Activated T-cell treated with anti-CD3 and anti-CD28 coated beads for 4 hours (primary cell): ENCODE measurements around the gene CGB5.
"Not testable (repeated sequence)": the region's sequence is repeated elsewhere in the genome, so short reads cannot be mapped to it uniquely, and the experiment has no call there.

Source experiments
- DNase-seq: peaks from one replicate; pipeline ENCODE4 v3.0.0-alpha.2; 2020

The CGB5 gene

GRCh38 chr19:49059053-49059452 is 15.4 kb downstream of the CGB5 start:
- DNase-seq = no peak

GRCh38 chr19:49061000-49061399 is 17.4 kb downstream of the CGB5 start:
- no peak for DNase-seq

DNA sequence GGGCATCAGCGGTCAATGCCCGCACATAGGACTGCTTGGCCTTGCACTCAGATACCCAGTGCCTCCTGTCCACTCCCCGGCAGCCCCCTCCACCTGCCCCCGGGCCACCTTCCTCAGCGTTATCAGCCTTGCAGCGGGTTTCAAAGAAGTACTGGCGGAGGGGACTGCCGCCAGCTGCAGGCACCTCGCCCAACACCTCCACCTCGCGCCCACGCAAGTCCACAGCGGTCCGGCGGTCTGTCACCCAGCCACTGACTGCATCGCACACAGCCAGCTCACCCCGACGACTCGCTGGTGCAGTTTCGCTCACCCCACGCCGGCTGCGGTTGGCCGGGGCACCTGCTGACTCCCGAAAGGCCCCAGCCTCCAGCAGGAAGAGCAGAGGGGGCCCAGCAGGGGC is 17.8 kb downstream of the CGB5 start:
- DNase-seq = no peak

GRCh38 chr19:49064029-49064629 is 20.5 kb downstream of the CGB5 start:
- no peak for DNase-seq

- DNase-seq = no peak
Observed at GRCh38 chr19:49064768-49065611, 21.3 kb downstream of the CGB5 start, which contains the start of gene NTF4. NTF4 (minus strand) TSS chr19:49064818; CDS start chr19:49061997, 2,821 bp downstream.

- DNase-seq = no peak
Observed at GRCh38 chr19:49065905-49066512, 22.4 kb downstream of the CGB5 start.

GRCh38 chr19:49067554-49067953 is 23.9 kb downstream of the CGB5 start:
- no peak for DNase-seq

DNA sequence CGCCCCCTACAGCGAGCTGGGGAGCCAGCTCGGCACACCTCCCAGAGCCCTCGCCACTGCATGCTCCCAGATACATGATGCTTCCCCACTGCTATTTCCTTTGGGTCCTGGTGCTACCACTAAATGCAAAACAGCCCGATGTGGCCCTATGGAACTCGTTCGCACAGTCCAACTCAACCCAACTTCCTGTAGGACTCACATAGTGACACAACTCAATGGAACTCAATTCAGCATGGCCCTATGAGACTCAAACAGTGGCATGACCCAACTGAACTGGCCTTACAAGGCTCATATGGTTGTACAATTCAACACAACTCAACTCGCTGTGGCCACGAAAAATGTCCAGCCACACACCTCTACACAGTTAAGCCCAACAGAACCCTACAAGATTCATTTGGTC is 25.4 kb downstream of the CGB5 start:
- DNase-seq = no peak

DNA sequence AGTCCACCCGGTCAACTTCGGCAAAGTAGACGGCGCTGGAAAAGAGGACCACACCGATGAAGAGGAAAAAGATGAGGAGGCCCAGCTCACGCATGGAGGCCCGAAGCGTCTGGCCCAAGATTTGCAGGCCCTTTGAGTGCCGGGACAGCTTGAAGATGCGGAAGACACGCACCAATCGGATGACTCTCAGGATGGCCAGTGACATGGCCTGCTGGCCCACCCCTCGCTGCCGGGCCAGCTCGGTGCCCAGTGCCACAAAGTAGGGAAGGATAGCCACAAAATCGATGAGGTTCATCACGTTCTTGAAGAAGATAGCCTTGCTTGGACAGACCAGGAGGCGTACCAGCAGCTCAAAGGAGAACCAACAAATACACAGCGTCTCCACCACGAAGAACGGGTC is 26.8 kb downstream of the CGB5 start:
- DNase-seq = no peak

GRCh38 chr19:49071860-49072547 is 28.4 kb downstream of the CGB5 start:
- DNase-seq = peak; percentile 41

DNA sequence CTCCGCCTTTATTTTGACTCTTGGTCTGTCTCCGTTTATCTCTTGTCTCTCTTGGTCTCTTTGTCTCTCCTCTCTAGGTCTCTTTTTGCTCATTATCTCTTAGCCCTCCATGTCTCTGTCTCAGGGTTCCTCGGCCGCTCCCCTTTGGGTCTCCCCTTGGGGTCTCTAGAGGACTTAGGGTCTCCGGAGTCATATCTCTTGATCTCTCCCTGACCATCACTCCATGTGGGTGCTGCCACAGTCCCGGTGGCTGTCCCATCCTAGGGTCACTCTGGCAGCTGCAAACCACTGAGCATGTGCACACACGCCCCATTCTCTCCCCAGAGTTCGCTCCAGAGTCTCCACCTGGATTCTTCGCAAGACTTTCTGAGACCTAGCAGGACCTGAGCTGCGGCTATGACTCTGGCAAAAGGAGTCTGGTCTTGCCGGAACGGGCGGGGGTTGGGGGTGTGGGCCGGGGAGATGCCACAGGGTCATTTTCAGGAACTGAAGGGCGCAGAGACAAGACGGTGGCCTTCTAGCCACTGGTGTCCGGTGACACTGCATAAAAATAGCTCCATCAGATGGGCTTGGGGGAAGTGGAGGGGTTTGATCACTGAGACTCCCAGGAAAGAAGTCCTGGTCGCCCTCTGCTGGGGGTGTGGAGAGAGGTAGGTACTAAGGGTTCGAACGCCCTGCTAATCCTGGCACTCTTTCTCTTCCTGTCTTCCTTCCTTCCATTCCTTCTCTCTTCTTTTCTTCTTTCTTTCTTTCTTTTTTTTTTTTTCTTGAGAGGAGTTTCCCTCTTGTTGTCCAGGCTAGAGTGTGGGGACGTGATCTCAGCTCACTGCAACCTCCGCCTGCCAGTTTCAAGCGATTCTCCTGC is 30.1 kb downstream of the CGB5 start:
- no peak for DNase-seq

- not testable (repeated sequence) for DNase-seq
Observed at GRCh38 chr19:49074869-49075268, 31.2 kb downstream of the CGB5 start.

GRCh38 chr19:49080392-49080791 is 36.7 kb downstream of the CGB5 start:
- no peak for DNase-seq

GRCh38 chr19:49081273-49081672 is 37.6 kb downstream of the CGB5 start:
- DNase-seq = no peak

DNA sequence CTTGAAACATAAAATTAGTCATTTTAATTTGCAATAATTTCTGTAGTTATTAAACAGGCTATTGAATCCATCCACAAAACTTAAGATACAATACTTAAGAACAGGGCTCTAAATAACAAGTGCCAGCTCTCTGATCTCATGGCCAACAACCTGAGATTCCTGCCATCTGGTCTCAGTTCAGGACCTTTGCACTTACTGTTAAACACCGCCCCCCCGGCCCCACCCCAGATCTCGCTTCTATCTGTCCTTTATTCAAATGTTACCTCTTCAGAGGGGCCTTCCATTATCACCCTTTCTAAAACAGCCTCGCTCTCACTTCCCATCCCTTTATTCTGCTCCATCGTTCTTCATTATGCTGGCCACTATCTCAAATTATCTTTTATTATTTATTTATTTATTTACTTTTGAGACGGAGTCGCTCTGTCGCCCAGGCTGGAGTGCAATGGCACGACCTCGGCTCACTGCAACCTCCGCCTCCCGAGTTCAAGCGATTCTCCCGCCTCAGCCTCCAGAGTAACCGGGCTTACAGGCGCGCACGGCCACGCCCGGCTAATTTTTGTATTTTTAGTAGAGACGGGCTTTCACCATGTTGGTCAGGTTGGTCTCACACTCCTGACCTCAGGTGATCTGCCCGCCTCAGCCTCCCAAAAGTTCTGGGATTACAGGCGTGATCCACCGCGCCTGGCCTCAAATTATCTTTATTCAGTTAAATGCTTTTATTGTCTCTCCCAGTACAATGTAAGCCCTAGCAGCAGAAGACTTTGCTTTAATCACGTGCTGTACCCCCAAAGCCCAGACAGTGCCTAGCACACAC is 40.8 kb downstream of the CGB5 start:
- no peak for DNase-seq

DNA sequence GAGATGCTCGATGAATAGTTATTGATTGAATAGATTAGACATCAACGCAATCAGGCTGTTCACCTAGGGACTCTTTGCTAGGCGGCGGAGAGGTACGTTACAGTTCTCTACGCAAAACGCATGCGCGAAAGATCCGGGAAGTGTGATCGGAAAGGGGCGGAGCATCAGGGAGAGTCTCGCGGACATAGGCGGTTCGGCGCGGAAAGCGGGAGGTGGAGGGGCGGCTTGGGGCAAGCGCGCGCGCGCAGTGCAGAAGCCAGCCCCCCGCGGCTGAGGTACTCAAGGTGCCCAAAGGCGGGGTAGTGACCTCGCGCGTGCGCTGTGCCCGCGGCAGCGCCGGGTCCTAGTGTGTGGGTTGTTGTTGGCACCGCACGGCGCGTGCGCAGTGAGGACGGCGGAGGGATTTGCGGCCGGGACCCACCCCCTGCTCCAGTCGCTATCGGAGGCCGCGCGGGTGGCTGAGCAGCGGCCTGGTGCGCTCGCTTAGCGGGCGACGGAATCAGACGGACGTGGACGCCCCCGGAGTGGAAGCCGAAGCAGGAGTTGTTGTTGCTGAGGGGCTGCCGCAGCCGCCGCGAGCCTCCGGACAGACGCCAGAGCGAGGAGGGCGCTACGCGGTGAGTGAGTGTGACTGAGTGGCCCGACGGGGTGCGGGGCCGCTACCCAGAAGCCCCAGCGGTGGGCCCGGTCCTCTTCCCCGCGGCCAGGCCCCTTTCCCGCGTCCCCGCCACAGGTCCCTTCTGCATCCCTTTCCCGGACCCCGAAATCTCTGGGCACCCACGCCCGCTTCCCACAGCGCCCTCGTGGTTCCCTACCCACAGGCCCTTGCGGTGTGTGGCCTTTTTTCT is 41.6 kb downstream of the CGB5 start, which contains the start of gene SNRNP70:
SNRNP70 (plus strand) TSS at position 432 of the 848 bp plus-strand sequence. CDS start 964 bp downstream, outside the sequence.
- peak; percentile 96 for DNase-seq

DNA sequence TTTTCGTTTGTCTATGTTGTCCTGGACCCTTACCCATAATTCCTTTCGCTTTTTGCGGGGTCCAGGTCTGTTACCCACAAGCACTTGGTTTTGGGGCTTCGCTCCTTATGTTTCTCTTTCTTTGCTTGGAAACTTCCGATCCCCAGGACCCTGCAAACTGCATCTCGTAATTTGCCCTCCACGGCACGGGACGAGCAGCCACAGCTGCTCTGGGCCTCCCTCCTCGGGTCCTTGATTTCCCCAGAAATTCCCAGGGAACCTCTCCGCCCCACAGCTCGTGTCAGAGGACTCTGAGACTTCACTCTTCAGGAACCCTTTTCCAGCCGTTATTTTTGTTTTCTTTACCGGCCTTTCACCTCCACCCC is 42.2 kb downstream of the CGB5 start:
- DNase-seq = no peak

DNA sequence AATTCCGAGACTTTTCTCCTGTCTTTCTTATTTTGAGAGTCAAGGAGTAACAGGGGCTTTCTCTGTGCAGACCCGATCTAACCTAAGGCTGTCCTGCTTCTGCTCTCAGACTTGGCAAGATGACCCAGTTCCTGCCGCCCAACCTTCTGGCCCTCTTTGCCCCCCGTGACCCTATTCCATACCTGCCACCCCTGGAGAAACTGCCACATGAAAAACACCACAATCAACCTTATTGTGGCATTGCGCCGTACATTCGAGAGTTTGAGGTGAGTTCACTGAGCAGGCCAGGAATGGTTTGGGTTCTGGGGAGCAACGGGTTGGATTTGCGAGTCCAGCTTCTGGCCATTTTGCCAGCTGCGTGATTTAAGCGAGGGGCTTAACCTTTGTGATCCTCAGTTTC is 42.6 kb downstream of the CGB5 start:
- DNase-seq = no peak

GRCh38 chr19:49091391-49092038 is 47.9 kb downstream of the CGB5 start:
- DNase-seq = no peak

GRCh38 chr19:49092686-49093085 is 49.0 kb downstream of the CGB5 start:
- DNase-seq = no peak
